HG03565 (cell line): Measurements from ENCODE around the gene CCT6B.

Source experiments
- ATAC-seq: cut with Tn5 transposase; IDR thresholded peaks from one replicate; pipeline ENCODE4 v1.9.1; 2021; ENCODE audit warnings: mild to moderate bottlenecking, moderate library complexity; ENCODE audit not compliant: unreplicated experiment

Gene CCT6B

DNA sequence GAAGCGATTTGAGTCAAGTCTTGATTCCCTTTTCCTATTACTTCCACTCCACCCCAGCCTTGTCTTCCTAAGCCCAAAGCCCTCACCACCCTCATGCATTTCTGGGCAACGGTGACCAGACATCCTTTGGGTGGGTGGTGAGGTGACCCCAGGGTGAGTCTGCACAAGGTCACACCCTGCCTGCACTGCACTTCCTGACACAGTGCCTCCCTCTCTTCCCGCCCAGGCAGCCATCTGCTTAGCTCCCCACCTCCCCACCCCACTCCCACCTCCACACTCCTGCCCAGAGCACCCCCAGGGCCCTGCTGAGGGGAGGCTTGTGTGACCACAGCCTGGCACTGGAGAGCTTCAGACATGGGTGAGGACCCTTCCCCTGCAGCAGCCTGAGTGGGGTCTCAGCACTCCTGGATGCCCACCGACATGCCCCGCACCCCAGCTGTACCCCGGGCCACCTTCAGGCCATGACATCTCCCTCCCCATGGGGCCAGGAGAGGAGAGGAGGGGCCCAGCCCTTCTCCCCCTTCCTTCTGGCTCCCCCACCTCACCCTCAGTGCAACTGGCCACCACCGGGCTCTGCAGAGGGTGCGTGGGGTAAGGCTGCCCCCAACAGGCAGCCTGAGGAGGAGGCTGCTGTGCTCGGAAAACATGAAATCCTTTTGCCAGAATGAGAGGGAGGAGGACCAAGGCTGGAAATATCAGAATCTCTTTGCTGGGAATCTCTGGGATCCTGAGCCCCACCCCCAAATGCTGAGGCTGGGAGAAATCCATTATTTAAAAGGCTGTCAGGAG lies 68.6 kb downstream of the CCT6B start:
- ATAC-seq = no peak

GRCh38 chr17:34886831-34887230 lies 74.4 kb downstream of the CCT6B start:
- ATAC-seq = no peak

- no peak for ATAC-seq
Observed at GRCh38 chr17:34885076-34885475, 76.2 kb downstream of the CCT6B start.

DNA sequence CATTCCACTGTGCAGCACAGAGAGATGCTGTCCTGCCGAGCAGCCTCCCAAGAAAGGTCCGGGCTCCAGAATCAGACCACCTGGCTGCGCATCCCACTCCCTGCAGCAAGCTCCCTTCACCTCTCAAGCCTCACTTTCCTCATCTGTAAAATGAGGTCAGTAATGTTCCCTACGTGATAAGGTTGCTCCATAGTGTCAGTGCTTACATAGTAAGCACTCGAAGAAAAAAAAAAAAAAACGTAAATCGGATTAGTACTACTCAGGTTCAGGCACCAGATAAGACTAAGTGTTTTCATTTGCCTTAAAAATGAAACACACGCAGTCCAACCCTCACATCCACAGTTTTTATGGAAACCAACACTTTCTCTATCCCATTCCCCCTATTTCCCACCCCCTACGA lies 76.7 kb downstream of the CCT6B start:
- ATAC-seq = no peak

DNA sequence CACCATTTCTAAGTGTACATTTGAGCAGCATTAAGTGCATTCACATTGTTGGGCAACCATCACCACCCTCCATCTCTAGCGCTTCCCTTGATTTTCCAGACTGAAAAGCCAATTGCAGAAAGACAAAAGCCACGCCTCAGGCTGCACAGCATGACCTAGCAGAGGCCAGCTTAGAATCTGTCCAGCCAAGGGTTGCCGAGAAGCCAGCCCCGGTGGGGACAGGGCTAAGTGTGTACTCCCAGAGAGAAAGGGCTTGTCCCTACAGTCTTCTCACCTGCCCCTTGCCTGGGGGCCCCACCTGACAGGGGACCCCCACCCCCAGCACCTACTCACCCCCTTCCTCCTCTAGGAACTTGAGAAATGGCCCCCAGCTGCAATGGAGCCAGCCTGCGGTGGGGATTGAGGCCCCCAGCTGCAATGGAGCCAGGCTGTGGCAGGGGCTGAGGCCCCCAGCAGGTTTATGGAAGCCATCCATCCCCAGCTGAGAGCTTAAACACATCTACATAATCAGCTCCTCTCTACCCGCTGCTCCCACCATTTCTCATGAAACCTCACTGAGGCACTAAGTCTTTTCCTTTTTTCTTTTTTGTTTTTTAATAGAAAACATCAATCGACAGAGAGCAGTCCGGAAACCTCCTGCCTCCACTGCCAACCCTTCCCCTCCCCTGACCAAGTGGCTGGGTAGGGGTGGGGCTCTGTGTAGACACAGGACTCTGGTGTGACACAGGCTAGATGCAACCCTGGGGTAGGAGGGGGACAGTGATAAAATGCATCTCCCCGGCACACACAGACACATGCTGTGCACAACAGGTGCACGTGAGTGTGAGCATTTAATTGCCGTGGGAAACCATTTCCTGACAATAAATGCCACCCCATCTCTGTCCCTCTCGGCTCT lies 77.9 kb downstream of the CCT6B start:
- no peak for ATAC-seq

GRCh38 chr17:34879146-34879545 lies 82.1 kb downstream of the CCT6B start:
- ATAC-seq = no peak
